CD14-positive monocyte (primary cell): ENCODE data around the gene FBXL17. TPM values are rescaled to one million over a fixed set of nuclear protein-coding genes. Genes with fewer than 3 reads are reported as not detected.

Experiments used
- DNase-seq, 3 donors: peaks; one replicate each; pipeline ENCODE4 v3.0.0-alpha.2; 2011 to 2022
- H2AFZ ChIP-seq: 2 replicates; pipeline ENCODE4 v1.6.0; 2012; ENCODE audit warnings: mild to moderate bottlenecking, low read depth, low read length, inconsistent platforms; ENCODE audit not compliant: insufficient read depth, poor library complexity, severe bottlenecking
- H3K27ac ChIP-seq, 2 donors: 1 replicate in 1 of 2; 2 replicates in 1 of 2; pipeline ENCODE4 v1.5.1; 2012 to 2013; ENCODE audit warnings: low read length in 2 of 2, control low read depth in 1 of 2, inconsistent platforms in 1 of 2, low read depth in 1 of 2, mild to moderate bottlenecking in 1 of 2
- H3K27me3 ChIP-seq, 2 donors: one replicate each; pipeline versions ENCODE4 v1.6.0 to v1.6.1; 2011 to 2013; ENCODE audit warnings: low read length in 2 of 2; ENCODE audit not compliant: control insufficient read depth in 2 of 2, insufficient read depth in 2 of 2
- H3K36me3 ChIP-seq, 2 donors: replicated peaks in 1 of 2; 1 replicate in 1 of 2; 2 replicates in 1 of 2; pipeline versions ENCODE4 v1.5.1 to v1.6.1; 2012 to 2013; ENCODE audit warnings: low read length in 2 of 2, control low read depth in 1 of 2, inconsistent platforms in 1 of 2, mild to moderate bottlenecking in 1 of 2; ENCODE audit not compliant: insufficient read depth in 2 of 2, control insufficient read depth in 1 of 2
- H3K4me1 ChIP-seq, 2 donors: 1 replicate in 1 of 2; 2 replicates in 1 of 2; pipeline versions ENCODE4 v1.5.1 to v1.6.1; 2012 to 2013; ENCODE audit warnings: low read length in 2 of 2, control low read depth in 1 of 2, inconsistent platforms in 1 of 2, mild to moderate bottlenecking in 1 of 2, moderate library complexity in 1 of 2; ENCODE audit not compliant: insufficient read depth in 2 of 2, control insufficient read depth in 1 of 2
- H3K4me2 ChIP-seq: replicated peaks from 2 replicates; pipeline ENCODE3; 2012; ENCODE audit warnings: low read length, moderate library complexity, mild to moderate bottlenecking; ENCODE audit not compliant: poor library complexity, severe bottlenecking; ENCODE audit errors: extremely low read depth
- H3K4me3 ChIP-seq, 3 experiments: fragments of 200-600 bp in 1 of 3; sonication (generic) in 1 of 3; replicated peaks in 1 of 3; 1 replicate in 2 of 3; 2 replicates in 1 of 3; pipeline ENCODE4 v1.5.1; 2011 to 2013; ENCODE audit warnings: low read length in 3 of 3, mild to moderate bottlenecking in 3 of 3, control low read depth in 2 of 3, low read depth in 2 of 3, inconsistent platforms in 1 of 3, moderate library complexity in 1 of 3
- H3K79me2 ChIP-seq: 2 replicates; pipeline ENCODE4 v1.6.0; 2012; ENCODE audit warnings: mild to moderate bottlenecking, control low read depth, inconsistent platforms, low read length, moderate library complexity; ENCODE audit not compliant: insufficient read depth
- H3K9ac ChIP-seq: 2 replicates; pipeline ENCODE4 v1.6.0; 2017; ENCODE audit warnings: low read length, mild to moderate bottlenecking; ENCODE audit not compliant: insufficient read depth, poor library complexity, severe bottlenecking
- H3K9me3 ChIP-seq, 2 donors: replicated peaks in 1 of 2; 1 replicate in 1 of 2; 2 replicates in 1 of 2; pipeline versions ENCODE4 v1.5.1 to v1.6.1; 2012 to 2013; ENCODE audit warnings: low read length in 2 of 2, control low read depth in 1 of 2; ENCODE audit not compliant: control insufficient read depth in 1 of 2, insufficient read depth in 1 of 2
- H4K20me1 ChIP-seq: 2 replicates; pipeline ENCODE4 v1.6.0; 2012; ENCODE audit warnings: mild to moderate bottlenecking, low read length, control low read depth, moderate library complexity; ENCODE audit not compliant: insufficient read depth
- H3K27ac Mint-ChIP-seq, 7 donors: one replicate each; pipeline ENCODE4 v1.8.0; 2020; ENCODE audit warnings: mild to moderate bottlenecking in 7 of 7, mixed read lengths in 7 of 7, moderate library complexity in 6 of 7, inconsistent platforms in 2 of 7
- H3K27me3 Mint-ChIP-seq, 3 donors: one replicate each; pipeline ENCODE4 v1.8.0; 2021 to 2022; ENCODE audit warnings: low read depth in 3 of 3, mild to moderate bottlenecking in 3 of 3, mixed read lengths in 3 of 3, moderate library complexity in 3 of 3, inconsistent platforms in 1 of 3
- H3K36me3 Mint-ChIP-seq, 2 donors: one replicate each; pipeline ENCODE4 v1.8.0; 2020; ENCODE audit warnings: mixed read lengths in 2 of 2, inconsistent platforms in 1 of 2, mild to moderate bottlenecking in 1 of 2
- H3K4me1 Mint-ChIP-seq: one replicate; pipeline ENCODE4 v1.8.0; 2020; ENCODE audit warnings: mild to moderate bottlenecking, mixed read lengths
- H3K4me3 Mint-ChIP-seq, 2 donors: one replicate each; pipeline ENCODE4 v1.8.0; 2020; ENCODE audit warnings: mild to moderate bottlenecking in 2 of 2, mixed read lengths in 2 of 2, moderate library complexity in 1 of 2
- H3K9me3 Mint-ChIP-seq, 7 donors: one replicate each; pipeline ENCODE4 v1.8.0; 2020 to 2022; ENCODE audit warnings: mixed read lengths in 7 of 7, mild to moderate bottlenecking in 6 of 7, moderate library complexity in 6 of 7, inconsistent platforms in 2 of 7
- WGBS: methylation state at CpG from one replicate; pipeline ENCODE4 v1.1.5; 2013; ENCODE audit warnings: missing lambda C conversion rate; ENCODE audit not compliant: insufficient coverage; 5-methylcytosine and 5-hydroxymethylcytosine counted together
- intact Hi-C, 2 donors: fragments of 100-400 bp; cut with micrococcal nuclease; formaldehyde crosslinking; loops; one replicate each; pipeline versions ENCODE4 v1.15.0 to v1.15.1; 2023
- polyA plus RNA-seq, 3 donors: library from polyadenylated mRNA; depleted of rRNA in 1 of 3; unstranded in 2 of 3; stranded (reverse) in 1 of 3; fragments of 300-500 nt in 2 of 3; fragments of >200 nt in 1 of 3; fragmentation: Illumina TruSeq in 2 of 3; gene quantifications; 1 replicate in 2 of 3; 2 replicates in 1 of 3; pipeline ENCODE4 v1.2.3, GENCODE V29; 2012 to 2021
- TF ChIP-seq, protein P1 (sequence below): fragments of 200-600 bp; IDR thresholded peaks from one replicate; pipeline ENCODE4 v1.8.0; 2022; ENCODE audit warnings: antibody characterized with exemption, mild to moderate bottlenecking

The FBXL17 gene
- polyA plus RNA-seq, 3 donors = 1.5 to 6.6 (median 2.0) TPM

DNA sequence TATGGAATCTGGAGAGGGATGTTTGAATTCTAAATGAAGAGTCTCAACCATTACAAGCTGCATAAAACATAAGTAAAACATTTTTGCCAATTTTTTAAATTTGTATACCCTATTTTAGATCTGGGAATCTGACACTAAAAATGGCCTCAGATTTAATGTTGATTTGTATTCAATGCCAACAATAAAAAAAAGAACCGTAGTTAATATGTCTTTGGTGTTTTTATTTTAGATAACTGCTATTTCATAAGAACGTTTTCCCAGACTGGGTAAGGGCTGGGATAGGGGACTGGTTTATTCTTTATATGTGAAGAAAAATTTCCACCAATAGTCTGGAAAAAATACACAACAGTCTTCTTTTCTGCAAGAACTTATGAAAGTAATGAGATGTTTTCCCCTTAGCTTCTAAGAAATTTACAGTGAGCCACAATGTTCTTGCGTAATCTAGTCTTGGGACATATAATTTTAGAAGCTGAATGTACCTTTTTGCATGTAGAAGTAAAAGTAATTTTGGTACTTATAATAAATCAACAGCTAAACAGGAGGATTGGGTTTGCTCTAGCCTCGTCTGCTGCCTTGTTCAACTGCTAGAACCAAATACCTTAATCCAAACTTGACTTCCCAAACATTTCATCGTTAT, 466.6 kb downstream of the FBXL17 start:
- no peaks in the 10 kb centered on the region for H3K79me2 ChIP-seq
- no peak for DNase-seq
- H3K9me3 Mint-ChIP-seq = peaks cover 0 to 2% (median 0%) of the 10 kb centered on the region in 7 donors
- no peak overlapping the region for H2AFZ ChIP-seq
- no peak overlapping the region for H3K4me3 ChIP-seq
- no peak overlapping the region for H3K9ac ChIP-seq
- H3K27me3 ChIP-seq = no peaks in the 10 kb centered on the region
- no peaks in the 10 kb centered on the region for H4K20me1 ChIP-seq
- 86% methylated on average over 2 of the region's 5 CpGs for WGBS
- no peaks in the 10 kb centered on the region for H3K9me3 ChIP-seq
- H3K4me3 Mint-ChIP-seq = no peak overlapping the region
- no peaks in the 10 kb centered on the region for H3K36me3 ChIP-seq
- H3K4me2 ChIP-seq = no peak overlapping the region
- peaks cover 3% of the 10 kb centered on the region for H3K4me1 Mint-ChIP-seq
- peaks cover 0 to 1% (median 0%) of the 10 kb centered on the region in 3 donors for H3K27me3 Mint-ChIP-seq
- no peak overlapping the region for H3K27ac ChIP-seq
- no peaks in the 10 kb centered on the region for H3K36me3 Mint-ChIP-seq
- TF ChIP-seq, protein P1, sequence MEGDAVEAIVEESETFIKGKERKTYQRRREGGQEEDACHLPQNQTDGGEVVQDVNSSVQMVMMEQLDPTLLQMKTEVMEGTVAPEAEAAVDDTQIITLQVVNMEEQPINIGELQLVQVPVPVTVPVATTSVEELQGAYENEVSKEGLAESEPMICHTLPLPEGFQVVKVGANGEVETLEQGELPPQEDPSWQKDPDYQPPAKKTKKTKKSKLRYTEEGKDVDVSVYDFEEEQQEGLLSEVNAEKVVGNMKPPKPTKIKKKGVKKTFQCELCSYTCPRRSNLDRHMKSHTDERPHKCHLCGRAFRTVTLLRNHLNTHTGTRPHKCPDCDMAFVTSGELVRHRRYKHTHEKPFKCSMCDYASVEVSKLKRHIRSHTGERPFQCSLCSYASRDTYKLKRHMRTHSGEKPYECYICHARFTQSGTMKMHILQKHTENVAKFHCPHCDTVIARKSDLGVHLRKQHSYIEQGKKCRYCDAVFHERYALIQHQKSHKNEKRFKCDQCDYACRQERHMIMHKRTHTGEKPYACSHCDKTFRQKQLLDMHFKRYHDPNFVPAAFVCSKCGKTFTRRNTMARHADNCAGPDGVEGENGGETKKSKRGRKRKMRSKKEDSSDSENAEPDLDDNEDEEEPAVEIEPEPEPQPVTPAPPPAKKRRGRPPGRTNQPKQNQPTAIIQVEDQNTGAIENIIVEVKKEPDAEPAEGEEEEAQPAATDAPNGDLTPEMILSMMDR = no peak
- H3K4me1 ChIP-seq = no peaks in the 10 kb centered on the region
- intact Hi-C loops = no loop called here
- H3K27ac Mint-ChIP-seq = peak overlapping the region in 1 of 7 donors; percentile 35

DNA sequence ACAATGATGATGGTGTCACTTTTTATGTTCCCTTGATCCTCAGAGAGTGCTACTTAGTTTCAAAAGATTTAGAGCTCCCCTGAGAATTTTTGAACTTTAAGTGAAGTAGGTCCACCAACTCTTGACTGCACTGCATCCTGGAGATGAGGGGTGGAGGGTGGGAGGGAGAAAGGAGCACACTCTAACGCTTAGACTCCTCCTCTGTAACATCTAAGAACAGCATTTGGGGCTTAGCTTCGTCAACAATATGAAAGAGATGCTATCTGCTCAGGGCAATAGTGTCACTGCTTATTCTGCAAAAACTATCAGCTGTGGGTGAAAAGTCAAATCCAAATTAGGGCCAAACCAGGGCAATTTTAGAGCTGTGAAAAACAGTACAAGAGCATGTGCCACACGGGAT, 468.4 kb downstream of the FBXL17 start:
- no peaks in the 10 kb centered on the region for H3K36me3 Mint-ChIP-seq
- no peak overlapping the region for H2AFZ ChIP-seq
- H3K27me3 Mint-ChIP-seq = peaks cover 0 to 1% (median 1%) of the 10 kb centered on the region in 3 donors
- H3K27ac Mint-ChIP-seq = no peak overlapping the region
- no peak overlapping the region for H3K4me2 ChIP-seq
- H3K9ac ChIP-seq = no peak overlapping the region
- H3K4me1 Mint-ChIP-seq = peaks cover 3% of the 10 kb centered on the region
- no peaks in the 10 kb centered on the region for H3K27me3 ChIP-seq
- intact Hi-C loops = no loop called here
- H3K4me3 Mint-ChIP-seq = no peak overlapping the region
- peaks cover 0 to under 1% of the 10 kb centered on the region in 2 donors for H3K9me3 ChIP-seq
- TF ChIP-seq, protein P1 = no peak
- no peak overlapping the region for H3K4me3 ChIP-seq
- H3K9me3 Mint-ChIP-seq = peaks cover 0 to 4% (median 0%) of the 10 kb centered on the region in 7 donors
- H3K27ac ChIP-seq = no peak overlapping the region
- WGBS = 90% methylated on average over 1 of the region's 3 CpGs
- H3K4me1 ChIP-seq = no peaks in the 10 kb centered on the region
- no peaks in the 10 kb centered on the region for H3K36me3 ChIP-seq
- no peaks in the 10 kb centered on the region for H3K79me2 ChIP-seq
- DNase-seq = no peak
- no peaks in the 10 kb centered on the region for H4K20me1 ChIP-seq
